ENCODE data around the gene GLTPD2.
A peak's percentile ranks its signal among the peaks of the same experiment; 100 is the strongest.

Gene GLTPD2

GRCh38 chr17:4771519-4772234 lies 17.1 kb upstream of the GLTPD2 start, which contains the start of gene TM4SF5:
TSS of gene TM4SF5 (plus strand) at chr17:4771886. CDS start at chr17:4771923, 37 bp downstream.
- no peak for DNase-seq

- no peak for DNase-seq
Measured at GRCh38 chr17:4772235-4772613, 16.5 kb upstream of the GLTPD2 start.

GRCh38 chr17:4777969-4778760 lies 10.6 kb upstream of the GLTPD2 start:
- DNase-seq, result no peak

GRCh38 chr17:4780325-4780955 lies 8.3 kb upstream of the GLTPD2 start:
- no peak for DNase-seq

- no peak for DNase-seq
Measured at GRCh38 chr17:4782652-4783051, 6.1 kb upstream of the GLTPD2 start.

- no peak for DNase-seq
Measured at GRCh38 chr17:4785311-4786105, 3.3 kb upstream of the GLTPD2 start.

- no peak for DNase-seq
Measured at GRCh38 chr17:4786106-4786511, 2.7 kb upstream of the GLTPD2 start, which contains the start of gene VMO1. TSS of gene VMO1 (minus strand) at chr17:4786364. CDS start at chr17:4786352, 12 bp downstream.

GRCh38 chr17:4786516-4786915 lies 2.2 kb upstream of the GLTPD2 start:
- DNase-seq, result no peak

GRCh38 chr17:4788159-4788806 lies 481 bp upstream of the GLTPD2 start:
- no peak for DNase-seq

GRCh38 chr17:4789701-4789950 lies 862 bp downstream of the GLTPD2 start:
- DNase-seq, result no peak

GRCh38 chr17:4789951-4790704 lies 1.4 kb downstream of the GLTPD2 start:
- DNase-seq, result peak; percentile 86 to 87

- no peak for DNase-seq
Measured at GRCh38 chr17:4790705-4791088, 1.9 kb downstream of the GLTPD2 start.

- no peak for DNase-seq
Measured at GRCh38 chr17:4795168-4795567, 6.4 kb downstream of the GLTPD2 start.

GRCh38 chr17:4796552-4796920 lies 7.8 kb downstream of the GLTPD2 start:
- no peak for DNase-seq

- DNase-seq, result no peak
Measured at GRCh38 chr17:4800462-4801196, 11.9 kb downstream of the GLTPD2 start.

GRCh38 chr17:4802228-4802627 lies 13.5 kb downstream of the GLTPD2 start, which contains the start of gene C17orf114:
TSS of gene C17orf114 (minus strand) at chr17:4802328.
- DNase-seq, result no peak

- DNase-seq, result no peak
Measured at GRCh38 chr17:4806456-4806776, 17.7 kb downstream of the GLTPD2 start.

GRCh38 chr17:4806777-4807604 lies 18.2 kb downstream of the GLTPD2 start, which contains the start of gene PLD2:
TSS of gene PLD2 (plus strand) at chr17:4807152. CDS start at chr17:4807773, 621 bp downstream.
- DNase-seq, result peak; percentile 58 to 72

GRCh38 chr17:4807605-4808377 lies 19.0 kb downstream of the GLTPD2 start:
- no peak for DNase-seq
